OCI-LY1 (cell line): Measurements from ENCODE around the gene RAD51B.

Source experiments
- EZH2 ChIP-seq: fragments of 200-600 bp; sonication (generic), shearing (Covaris generic); IDR thresholded peaks from 2 replicates; pipeline ENCODE4 v1.8.0; 2017; ENCODE audit warnings: borderline replicate concordance, mixed run types, mild to moderate bottlenecking, antibody characterized with exemption, low read length, moderate library complexity, mixed read lengths
- TF ChIP-seq, protein P1 (sequence below): fragments of 200-600 bp; sonication (generic), shearing (Covaris generic); IDR thresholded peaks from 2 replicates; pipeline ENCODE4 v1.5.1; 2017; ENCODE audit warnings: mild to moderate bottlenecking, antibody characterized with exemption, low read length, moderate library complexity, mixed read lengths

DNA sequence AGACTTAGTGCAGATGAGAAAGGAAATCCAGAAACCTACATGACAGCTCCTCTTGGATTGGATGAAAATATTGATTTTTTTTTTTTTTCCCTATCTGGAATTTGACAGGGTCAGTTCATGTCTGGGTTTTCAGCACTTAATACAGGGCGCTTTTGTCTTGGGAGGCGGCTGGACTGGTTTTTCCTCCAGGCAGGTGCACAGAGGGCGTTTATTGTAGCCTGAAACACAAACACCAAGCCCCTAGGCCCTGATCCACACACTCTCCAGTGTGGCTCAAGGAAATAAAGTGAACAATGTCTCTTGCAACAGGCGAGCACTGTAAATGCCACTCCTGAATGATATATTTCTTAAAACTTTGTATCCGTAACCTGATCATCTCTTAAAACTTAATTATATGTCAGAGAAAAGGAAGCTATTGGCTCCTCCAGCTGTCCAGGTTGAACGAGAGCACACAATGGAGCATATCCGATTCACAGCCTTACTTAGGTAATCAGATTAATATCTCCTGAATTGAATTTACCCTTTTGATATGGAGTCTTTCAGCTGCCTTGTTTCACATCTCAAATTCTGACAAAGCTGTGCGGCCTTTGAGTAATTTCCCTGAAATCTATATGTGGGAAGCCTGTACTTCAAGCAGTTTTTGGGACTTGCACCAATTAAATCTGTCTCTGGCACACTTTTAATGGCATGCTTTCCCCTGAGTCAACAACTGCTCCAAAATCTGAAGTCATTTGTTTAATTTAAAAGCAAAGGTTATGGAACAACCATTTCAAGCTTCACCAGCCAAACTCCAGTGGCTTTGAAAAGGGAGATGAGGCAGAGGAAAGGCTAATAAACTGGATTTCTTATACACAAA, 487.6 kb downstream of the RAD51B start:
- TF ChIP-seq, protein P1, sequence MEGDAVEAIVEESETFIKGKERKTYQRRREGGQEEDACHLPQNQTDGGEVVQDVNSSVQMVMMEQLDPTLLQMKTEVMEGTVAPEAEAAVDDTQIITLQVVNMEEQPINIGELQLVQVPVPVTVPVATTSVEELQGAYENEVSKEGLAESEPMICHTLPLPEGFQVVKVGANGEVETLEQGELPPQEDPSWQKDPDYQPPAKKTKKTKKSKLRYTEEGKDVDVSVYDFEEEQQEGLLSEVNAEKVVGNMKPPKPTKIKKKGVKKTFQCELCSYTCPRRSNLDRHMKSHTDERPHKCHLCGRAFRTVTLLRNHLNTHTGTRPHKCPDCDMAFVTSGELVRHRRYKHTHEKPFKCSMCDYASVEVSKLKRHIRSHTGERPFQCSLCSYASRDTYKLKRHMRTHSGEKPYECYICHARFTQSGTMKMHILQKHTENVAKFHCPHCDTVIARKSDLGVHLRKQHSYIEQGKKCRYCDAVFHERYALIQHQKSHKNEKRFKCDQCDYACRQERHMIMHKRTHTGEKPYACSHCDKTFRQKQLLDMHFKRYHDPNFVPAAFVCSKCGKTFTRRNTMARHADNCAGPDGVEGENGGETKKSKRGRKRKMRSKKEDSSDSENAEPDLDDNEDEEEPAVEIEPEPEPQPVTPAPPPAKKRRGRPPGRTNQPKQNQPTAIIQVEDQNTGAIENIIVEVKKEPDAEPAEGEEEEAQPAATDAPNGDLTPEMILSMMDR = no peak
- TF ChIP-seq EZH2 = no peak
